ENCODE results near the gene TUBGCP4.
A peak's percentile ranks its signal among the peaks of the same experiment; 100 is the strongest.
"Not testable (repeated sequence)": the region's sequence is repeated elsewhere in the genome, so short reads cannot be mapped to it uniquely, and the experiment has no call there.

The TUBGCP4 gene

GRCh38 chr15:43376017-43376705 is 5.3 kb downstream of the TUBGCP4 start:
- in situ Hi-C loops (cut with HindIII; ENCODE audit: low sequenced_read_pairs), result no loop called here
- TF ChIP-seq CTCF (IDR thresholded peaks at IDR 0.05; ENCODE audit: low read depth, low read length), result peak; percentile 85
- peak; percentile 31 for DNase-seq (ENCODE audit: low read depth, low spot score)
- no peak overlapping the region for H3K4me3 ChIP-seq (ENCODE audit: low read depth, low read length)

GRCh38 chr15:43378601-43379000 is 7.7 kb downstream of the TUBGCP4 start:
- no peak for TF ChIP-seq CTCF (IDR thresholded peaks at IDR 0.05; ENCODE audit: low read depth, low read length)
- in situ Hi-C loops (cut with HindIII; ENCODE audit: low sequenced_read_pairs), result no loop called here
- no peak overlapping the region for H3K4me3 ChIP-seq (ENCODE audit: low read depth, low read length)
- DNase-seq (ENCODE audit: low read depth, low spot score), result no peak

- no peak for TF ChIP-seq CTCF (IDR thresholded peaks at IDR 0.05; ENCODE audit: low read depth, low read length)
- in situ Hi-C loops (cut with HindIII; ENCODE audit: low sequenced_read_pairs), result no loop called here
- no peak for DNase-seq (ENCODE audit: low read depth, low spot score)
- H3K4me3 ChIP-seq (ENCODE audit: low read depth, low read length), result no peak overlapping the region
These were observed 11.4 kb downstream of the TUBGCP4 start for GRCh38 chr15:43382310-43382709.

- no peak for DNase-seq (ENCODE audit: low read depth, low spot score)
- in situ Hi-C loops (cut with HindIII; ENCODE audit: low sequenced_read_pairs), result no loop called here
- H3K4me3 ChIP-seq (ENCODE audit: low read depth, low read length), result no peak overlapping the region
- TF ChIP-seq CTCF (IDR thresholded peaks at IDR 0.05; ENCODE audit: low read depth, low read length), result no peak
These were observed 12.2 kb downstream of the TUBGCP4 start for GRCh38 chr15:43383070-43383469.

GRCh38 chr15:43390723-43391122 is 19.8 kb downstream of the TUBGCP4 start:
- DNase-seq (ENCODE audit: low read depth, low spot score), result peak; percentile 12
- H3K4me3 ChIP-seq (ENCODE audit: low read depth, low read length), result no peak overlapping the region
- in situ Hi-C loops (cut with HindIII; ENCODE audit: low sequenced_read_pairs), result no loop called here
- no peak for TF ChIP-seq CTCF (IDR thresholded peaks at IDR 0.05; ENCODE audit: low read depth, low read length)

GRCh38 chr15:43393592-43393991 is 22.7 kb downstream of the TUBGCP4 start:
- in situ Hi-C loops (cut with HindIII; ENCODE audit: low sequenced_read_pairs); H3K4me3 ChIP-seq (ENCODE audit: low read depth, low read length); DNase-seq (ENCODE audit: low read depth, low spot score): not testable (repeated sequence)

GRCh38 chr15:43402255-43402654 is 31.4 kb downstream of the TUBGCP4 start:
- no peak for TF ChIP-seq CTCF (IDR thresholded peaks at IDR 0.05; ENCODE audit: low read depth, low read length)
- H3K4me3 ChIP-seq (ENCODE audit: low read depth, low read length), result no peak overlapping the region
- in situ Hi-C loops (cut with HindIII; ENCODE audit: low sequenced_read_pairs), result no loop called here
- DNase-seq (ENCODE audit: low read depth, low spot score), result no peak
